Osteocyte (in vitro differentiated cells): ENCODE results near the gene SMIM27. TPM values are rescaled to one million over a fixed set of nuclear protein-coding genes. Genes with fewer than 3 reads are reported as not detected.
"Not testable (repeated sequence)": the region's sequence is repeated elsewhere in the genome, so short reads cannot be mapped to it uniquely, and the experiment has no call there.

Experiments
- DNase-seq: peaks from one replicate; pipeline ENCODE4 v3.0.0; 2021; ENCODE audit warnings: mixed read lengths; ENCODE audit not compliant: unreplicated experiment; ENCODE audit errors: extremely low spot score
- H3K27ac Mint-ChIP-seq: one replicate; pipeline ENCODE4 v1.8.0; 2021; ENCODE audit warnings: mild to moderate bottlenecking, mixed read lengths; ENCODE audit not compliant: unreplicated experiment
- H3K27me3 Mint-ChIP-seq: one replicate; pipeline ENCODE4 v1.8.0; 2021; ENCODE audit warnings: mixed read lengths; ENCODE audit not compliant: unreplicated experiment
- H3K36me3 Mint-ChIP-seq: one replicate; pipeline ENCODE4 v1.8.0; 2021; ENCODE audit warnings: mixed read lengths; ENCODE audit not compliant: unreplicated experiment
- H3K4me1 Mint-ChIP-seq: one replicate; pipeline ENCODE4 v1.8.0; 2021; ENCODE audit warnings: mixed read lengths; ENCODE audit not compliant: unreplicated experiment
- H3K4me3 Mint-ChIP-seq: one replicate; pipeline ENCODE4 v1.8.0; 2021; ENCODE audit warnings: mild to moderate bottlenecking, moderate library complexity, mixed read lengths; ENCODE audit not compliant: unreplicated experiment
- H3K9me3 Mint-ChIP-seq: one replicate; pipeline ENCODE4 v1.8.0; 2021; ENCODE audit warnings: mixed read lengths; ENCODE audit not compliant: unreplicated experiment
- total RNA-seq: library from RNA; stranded (reverse); gene quantifications from 2 replicates; pipeline ENCODE4 v1.2.1, GENCODE V29; 2021
- TF ChIP-seq, protein P1 (sequence below): fragments of 200-600 bp; sonication (generic); IDR thresholded peaks from 2 replicates; pipeline ENCODE4 v1.5.0; 2021; ENCODE audit warnings: antibody characterized with exemption, mild to moderate bottlenecking, moderate library complexity

SMIM27 gene
- total RNA-seq, 1 donor from 2014 or later, result 13.4 TPM

DNA sequence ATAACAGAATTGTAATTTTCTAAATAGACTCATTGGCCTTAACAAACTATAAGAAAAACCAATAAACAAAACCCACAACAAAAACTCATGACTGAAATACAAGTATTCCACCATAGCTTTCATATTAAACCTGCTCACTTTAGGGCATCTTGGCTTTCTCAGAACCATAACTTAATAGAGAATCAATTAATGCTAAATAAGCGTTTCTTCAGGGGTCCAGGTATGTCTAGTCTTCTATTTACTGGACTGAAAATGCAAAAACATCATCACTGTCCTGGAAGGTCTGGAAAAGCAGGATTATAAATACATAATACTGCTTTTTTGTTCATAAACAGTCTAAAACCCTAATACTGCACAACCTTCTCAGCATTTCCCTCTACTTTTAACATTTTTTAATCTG is 6.2 kb upstream of the SMIM27 start:
- Mint-ChIP-seq H3K27ac (no peak overlapping the region), H3K36me3 (peaks cover 41% of the 10 kb centered on the region), H3K9me3 (no peaks in the 10 kb centered on the region), H3K4me1 (peaks cover 25% of the 10 kb centered on the region), H3K4me3 (no peak overlapping the region), H3K27me3 (no peaks in the 10 kb centered on the region)
- TF ChIP-seq, protein P1, sequence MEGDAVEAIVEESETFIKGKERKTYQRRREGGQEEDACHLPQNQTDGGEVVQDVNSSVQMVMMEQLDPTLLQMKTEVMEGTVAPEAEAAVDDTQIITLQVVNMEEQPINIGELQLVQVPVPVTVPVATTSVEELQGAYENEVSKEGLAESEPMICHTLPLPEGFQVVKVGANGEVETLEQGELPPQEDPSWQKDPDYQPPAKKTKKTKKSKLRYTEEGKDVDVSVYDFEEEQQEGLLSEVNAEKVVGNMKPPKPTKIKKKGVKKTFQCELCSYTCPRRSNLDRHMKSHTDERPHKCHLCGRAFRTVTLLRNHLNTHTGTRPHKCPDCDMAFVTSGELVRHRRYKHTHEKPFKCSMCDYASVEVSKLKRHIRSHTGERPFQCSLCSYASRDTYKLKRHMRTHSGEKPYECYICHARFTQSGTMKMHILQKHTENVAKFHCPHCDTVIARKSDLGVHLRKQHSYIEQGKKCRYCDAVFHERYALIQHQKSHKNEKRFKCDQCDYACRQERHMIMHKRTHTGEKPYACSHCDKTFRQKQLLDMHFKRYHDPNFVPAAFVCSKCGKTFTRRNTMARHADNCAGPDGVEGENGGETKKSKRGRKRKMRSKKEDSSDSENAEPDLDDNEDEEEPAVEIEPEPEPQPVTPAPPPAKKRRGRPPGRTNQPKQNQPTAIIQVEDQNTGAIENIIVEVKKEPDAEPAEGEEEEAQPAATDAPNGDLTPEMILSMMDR, result no peak
- DNase-seq, result no peak

DNA sequence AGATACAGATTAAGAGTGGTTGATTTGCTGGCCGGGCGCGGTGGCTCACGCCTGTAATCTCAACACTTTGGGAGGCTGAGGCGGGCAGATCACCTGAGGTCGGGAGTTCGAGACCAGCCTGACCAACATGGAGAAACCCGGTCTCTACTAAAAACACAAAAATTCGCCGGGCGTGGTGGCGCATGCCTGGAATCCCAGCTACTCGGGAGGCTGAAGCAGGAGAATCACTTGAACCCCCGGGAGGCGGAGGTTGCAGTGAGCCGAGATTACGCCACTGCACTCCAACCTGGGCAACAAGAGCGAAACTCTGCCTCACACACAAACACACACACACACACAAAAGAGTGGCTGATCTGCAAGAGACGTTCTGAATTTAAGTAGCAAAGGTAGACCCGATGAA is 3.9 kb upstream of the SMIM27 start:
- H3K27me3 Mint-ChIP-seq, H3K4me3 Mint-ChIP-seq, H3K9me3 Mint-ChIP-seq, DNase-seq, H3K27ac Mint-ChIP-seq: not testable (repeated sequence)
- H3K36me3 Mint-ChIP-seq, result peaks cover 23% of the 10 kb centered on the region
- peaks cover 27% of the 10 kb centered on the region for H3K4me1 Mint-ChIP-seq

DNA sequence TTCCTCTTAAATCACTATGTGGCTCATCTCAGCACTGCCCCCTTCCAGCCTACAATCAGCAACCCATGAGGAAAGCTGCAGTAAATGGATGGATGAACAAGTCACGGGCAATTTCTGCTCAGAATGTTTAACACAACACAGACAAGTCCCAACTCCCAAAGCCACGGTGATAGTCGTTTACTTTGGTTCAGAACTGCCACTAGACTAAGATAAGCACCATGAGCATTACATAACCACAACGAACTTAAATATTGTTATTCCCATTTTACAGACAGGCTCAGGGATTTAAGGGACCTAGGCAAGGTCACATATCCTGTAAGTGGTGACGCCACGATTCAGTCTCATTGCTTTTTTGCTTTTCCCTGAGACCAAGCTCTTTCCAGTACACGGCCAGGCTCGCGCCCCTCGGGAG is 2.0 kb upstream of the SMIM27 start:
- peaks cover 15% of the 10 kb centered on the region for H3K36me3 Mint-ChIP-seq
- H3K27me3 Mint-ChIP-seq, result no peaks in the 10 kb centered on the region
- H3K4me3 Mint-ChIP-seq, result peak overlapping the region; percentile 92
- TF ChIP-seq, protein P1, result peak; percentile 25
- peaks cover 33% of the 10 kb centered on the region for H3K4me1 Mint-ChIP-seq
- H3K27ac Mint-ChIP-seq, result peak overlapping the region; percentile 82
- H3K9me3 Mint-ChIP-seq, result no peaks in the 10 kb centered on the region
- DNase-seq, result no peak

DNA sequence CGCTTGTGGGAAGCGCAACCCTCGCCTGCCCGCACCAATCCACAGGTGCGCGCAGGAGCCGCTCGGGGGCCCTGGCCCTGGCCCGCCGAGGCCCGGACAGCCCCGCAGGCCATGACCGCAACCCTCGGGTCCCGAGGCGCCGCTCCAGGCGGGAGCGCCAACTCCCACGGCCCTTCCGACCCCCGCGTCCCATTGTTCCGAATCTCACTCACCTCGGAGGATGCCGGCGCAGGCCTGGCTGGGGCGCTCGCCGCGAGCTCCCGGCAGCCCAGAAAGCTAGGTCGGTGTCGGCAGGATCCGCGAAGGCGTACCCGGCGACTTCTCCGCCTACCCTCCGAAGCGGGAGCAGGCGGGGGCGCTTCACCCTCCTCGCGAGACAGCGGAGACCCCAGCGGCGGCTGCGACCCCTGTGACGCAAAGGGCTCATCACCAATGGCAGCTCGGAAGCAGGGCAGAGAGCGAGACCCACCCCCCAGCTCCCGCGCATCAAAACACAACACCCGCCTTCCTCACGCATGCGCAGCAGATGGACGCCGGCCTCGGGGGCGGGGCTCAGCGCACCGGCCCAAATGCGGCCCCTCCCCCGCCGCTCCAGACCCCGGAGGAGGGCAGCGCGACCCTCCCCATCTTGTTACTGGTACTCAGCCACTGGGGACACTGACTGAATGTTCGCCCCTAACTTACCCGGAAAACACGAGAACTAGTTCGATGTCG is 1.4 kb upstream of the SMIM27 start:
- peaks cover 33% of the 10 kb centered on the region for H3K4me1 Mint-ChIP-seq
- no peaks in the 10 kb centered on the region for H3K27me3 Mint-ChIP-seq
- peak overlapping the region; percentile 92 for H3K4me3 Mint-ChIP-seq
- DNase-seq, result peak; percentile 98
- H3K27ac Mint-ChIP-seq, result peak overlapping the region; percentile 97
- TF ChIP-seq, protein P1, result no peak
- peaks cover 15% of the 10 kb centered on the region for H3K36me3 Mint-ChIP-seq
- H3K9me3 Mint-ChIP-seq, result no peaks in the 10 kb centered on the region

DNA sequence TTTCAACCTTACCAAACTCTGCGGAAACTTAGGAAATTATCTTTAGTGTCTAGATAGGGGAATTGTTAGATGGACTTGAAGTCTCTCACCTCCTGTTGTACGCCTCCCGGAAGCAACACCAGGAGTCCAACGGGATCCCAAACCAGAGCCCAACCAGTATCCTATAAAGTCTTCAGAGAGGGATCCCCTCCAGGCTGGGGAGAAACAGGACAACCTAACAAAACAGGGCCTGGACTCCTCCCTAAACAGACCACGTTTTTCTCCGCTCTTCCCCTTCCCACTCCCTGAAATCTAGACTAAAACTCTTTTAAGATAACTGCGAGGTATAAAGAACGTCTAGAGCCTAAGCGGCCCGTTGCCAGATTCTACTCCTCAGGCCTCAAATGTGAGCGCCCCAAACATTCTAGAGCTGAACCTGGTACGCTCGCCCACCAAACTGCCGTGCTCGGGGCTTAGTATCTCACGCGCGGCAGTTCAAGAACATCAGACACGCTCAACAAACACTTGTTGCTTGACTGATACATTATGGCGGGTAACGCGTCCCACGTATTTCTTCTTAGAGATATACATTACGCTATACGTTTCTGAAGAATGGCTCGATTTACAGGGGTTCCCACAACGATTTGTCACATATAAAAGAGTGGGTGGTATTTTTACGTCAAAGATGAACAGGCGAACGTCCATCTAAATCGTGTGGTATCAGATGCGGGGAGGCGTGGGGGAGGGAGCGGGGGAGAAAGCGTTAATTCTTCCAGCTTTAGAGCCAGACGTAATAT is 663 bp upstream of the SMIM27 start:
- TF ChIP-seq, protein P1, result no peak
- Mint-ChIP-seq H3K4me1 (peaks cover 31% of the 10 kb centered on the region), H3K36me3 (peaks cover 15% of the 10 kb centered on the region), H3K27me3 (no peaks in the 10 kb centered on the region), H3K27ac (peak overlapping the region; percentile 97), H3K9me3 (no peaks in the 10 kb centered on the region), H3K4me3 (peak overlapping the region; percentile 92)
- no peak for DNase-seq
